Measurements from ENCODE around the gene RALGAPA1.
"Not testable (repeated sequence)": the region's sequence is repeated elsewhere in the genome, so short reads cannot be mapped to it uniquely, and the experiment has no call there.

The RALGAPA1 gene

DNA sequence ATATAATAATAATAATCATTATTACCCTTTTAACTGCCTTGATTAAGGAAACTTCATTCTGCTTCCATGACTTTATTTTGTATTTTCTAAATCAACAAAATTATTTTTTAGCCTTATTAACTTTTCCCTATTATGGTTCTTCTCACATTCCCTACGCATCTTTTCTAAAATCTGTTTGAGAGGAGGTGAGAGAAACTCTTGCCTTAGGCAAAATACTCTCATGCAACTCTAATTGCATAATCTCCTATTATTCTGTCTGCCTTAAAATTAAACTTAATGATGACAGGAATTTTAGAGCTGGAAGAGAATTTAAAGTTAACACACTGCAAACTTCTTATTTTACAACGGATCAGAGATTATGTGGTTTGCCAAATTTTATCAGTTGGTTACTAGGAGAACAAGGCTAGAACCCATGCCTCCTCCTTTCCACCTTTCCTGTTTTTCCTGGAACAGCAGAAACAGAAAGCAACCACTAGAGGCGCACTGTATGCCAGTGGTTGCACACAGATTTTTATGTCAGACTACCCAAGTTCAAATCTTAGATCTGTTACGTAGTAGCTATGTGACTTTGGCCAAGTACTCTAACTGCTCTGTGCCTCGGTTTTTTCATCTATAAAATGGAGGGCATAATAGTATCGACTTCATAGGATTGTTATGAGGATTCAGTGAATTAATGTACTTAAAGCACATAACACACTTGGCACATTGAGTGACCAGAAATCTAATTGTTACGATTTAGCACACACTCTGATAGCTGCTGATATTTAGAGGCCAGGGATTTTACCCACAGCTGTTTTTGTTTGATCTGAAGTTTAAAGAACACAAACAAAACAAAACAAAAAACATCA, 12.7 kb upstream of the RALGAPA1 start:
- peak; percentile 16 to 30 for DNase-seq

DNA sequence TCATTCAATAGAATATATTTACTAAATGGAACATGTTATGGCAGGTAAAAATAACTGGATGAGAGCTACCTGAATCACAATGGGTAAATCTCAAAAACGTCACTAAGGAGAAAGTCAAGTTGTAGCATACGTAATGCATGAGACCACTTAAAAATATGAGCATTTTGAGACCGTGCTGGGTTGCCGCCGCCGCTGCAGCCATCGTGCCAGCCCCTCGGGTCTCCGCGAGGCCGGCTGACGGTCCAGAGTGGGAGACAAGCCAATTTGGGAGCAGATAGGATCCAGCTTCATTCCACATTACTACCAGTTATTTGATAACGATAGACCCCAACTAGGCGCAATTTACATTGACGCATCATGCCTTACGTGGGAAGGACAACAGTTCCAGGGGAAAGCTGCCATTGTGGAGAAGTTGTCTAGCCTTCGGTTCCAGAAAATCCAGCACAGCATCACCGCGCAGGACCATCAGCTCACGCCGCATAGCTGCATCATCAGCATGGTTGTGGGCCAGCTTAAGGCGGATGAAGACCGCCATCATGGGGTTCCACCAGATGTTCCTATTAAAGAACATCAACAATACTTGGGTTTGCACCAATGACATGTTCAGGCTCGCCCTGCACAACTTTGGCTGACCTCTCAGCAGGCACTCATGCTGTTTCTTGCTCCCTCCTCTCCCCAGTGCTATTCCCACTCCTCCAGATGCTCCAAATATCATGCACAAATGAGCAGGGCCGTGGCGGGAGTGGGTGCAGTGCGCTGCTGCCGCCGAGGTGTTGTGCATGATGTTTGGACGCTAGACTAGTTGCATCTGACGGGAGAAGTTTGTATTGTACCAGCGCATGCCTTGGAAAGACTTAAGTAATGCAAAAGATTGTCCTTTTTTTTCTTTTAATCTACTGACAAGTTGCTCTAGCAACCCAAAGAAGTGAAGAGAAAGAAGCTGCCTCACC, 10.8 kb upstream of the RALGAPA1 start:
- no peak for DNase-seq

DNA sequence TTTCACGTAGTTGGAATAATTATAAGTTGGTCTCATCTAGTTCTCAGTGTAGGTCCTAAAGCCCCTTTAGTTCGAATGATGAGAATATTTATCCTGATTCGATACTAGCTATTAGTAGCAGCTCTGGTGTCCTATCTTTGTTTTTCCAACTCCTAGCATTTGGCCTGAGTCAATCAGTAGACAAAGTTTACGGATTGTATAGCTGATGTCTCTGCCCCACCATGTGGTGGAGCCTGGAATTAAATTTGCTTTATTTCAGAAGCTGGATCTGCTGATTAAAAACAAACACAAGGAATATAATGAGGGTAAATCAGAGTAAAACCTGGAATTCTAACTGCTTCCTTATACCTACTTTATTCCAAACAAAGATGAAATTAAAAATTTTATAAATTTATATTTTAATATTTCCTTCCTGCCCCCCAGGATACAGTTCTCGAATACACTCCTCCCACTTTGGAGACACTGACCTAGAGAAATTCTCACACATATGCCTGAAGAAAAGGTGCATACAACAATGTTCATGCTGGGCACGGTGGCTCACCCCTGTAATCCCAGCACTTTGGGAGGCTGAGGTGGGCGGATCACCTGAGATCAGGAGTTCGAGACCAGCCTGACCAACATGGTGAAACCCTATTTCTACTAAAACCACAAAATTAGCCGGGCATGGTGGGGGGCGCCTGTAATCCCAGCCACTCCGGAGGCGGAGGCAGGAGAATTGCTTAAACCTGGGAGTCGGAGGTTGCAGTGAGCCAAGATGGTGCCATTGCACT, 9.4 kb upstream of the RALGAPA1 start:
- DNase-seq, result peak; percentile 15 to 33

DNA sequence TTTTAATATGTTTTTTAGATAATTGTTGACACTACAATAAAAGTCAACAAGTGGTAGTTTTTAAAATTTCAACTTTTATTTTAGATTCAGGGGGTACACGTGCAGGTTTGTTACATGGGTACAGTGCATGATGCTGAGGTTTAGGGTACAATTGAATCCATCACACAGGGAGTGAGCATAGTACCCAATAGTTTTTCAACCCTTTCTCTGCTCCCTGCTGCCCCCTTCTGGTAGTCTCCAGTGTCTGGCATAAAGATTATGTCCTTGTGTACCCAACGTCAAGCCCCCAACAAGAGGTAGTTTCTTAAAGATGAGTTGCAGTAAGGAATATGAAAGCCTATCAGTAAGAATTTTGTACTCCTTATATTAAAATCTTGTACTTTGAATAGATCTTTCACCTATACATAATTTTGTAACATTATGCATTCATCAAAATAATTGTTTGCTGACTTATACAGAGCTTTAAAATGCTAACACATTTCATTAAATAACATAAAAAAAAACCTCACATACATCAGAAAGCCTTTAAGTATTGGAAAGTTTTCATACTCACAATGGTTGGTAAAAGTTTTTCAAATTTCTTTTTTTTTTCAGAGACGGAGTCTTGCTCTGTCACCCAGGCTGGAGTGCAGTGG, 5.4 kb upstream of the RALGAPA1 start:
- DNase-seq, result peak; percentile 62 to 67

DNA sequence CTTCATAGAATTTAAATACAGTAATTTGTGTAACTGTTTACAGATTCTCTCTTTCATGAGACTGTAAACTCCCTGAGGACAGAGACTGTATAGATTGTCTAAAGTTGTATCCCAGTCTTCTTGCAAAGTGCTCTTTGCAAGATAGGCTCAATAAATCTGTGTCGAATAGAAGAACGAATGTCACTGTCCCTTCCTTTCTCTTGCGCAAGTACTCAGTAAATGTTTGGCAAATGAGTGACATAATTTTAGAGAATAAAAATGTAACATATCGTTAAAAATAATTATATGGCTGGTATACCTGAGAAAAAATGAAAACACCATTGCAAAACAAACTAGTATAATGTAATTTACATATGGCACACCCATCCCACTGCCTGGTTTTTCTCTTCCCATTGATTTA, 1.9 kb upstream of the RALGAPA1 start:
- DNase-seq, result no peak

DNA sequence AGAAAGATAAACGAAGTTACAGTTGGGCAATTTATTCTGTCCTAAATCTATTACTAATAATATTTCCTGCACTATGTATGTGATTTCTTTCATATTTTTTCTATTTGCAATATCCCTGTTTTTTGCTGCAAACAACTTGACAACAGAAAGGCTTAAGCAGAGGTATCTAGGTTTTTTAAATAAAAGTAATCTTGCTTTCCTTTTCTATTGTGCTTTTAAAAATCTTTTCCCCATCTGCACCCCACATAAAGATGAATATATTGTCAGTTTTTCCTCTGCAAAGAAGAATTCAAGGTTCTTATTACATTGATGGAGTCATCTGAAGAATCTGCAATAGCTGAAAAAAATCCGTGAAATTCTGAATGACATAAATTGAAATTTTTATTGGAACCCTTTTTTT, 502 bp upstream of the RALGAPA1 start:
- no peak for DNase-seq

DNA sequence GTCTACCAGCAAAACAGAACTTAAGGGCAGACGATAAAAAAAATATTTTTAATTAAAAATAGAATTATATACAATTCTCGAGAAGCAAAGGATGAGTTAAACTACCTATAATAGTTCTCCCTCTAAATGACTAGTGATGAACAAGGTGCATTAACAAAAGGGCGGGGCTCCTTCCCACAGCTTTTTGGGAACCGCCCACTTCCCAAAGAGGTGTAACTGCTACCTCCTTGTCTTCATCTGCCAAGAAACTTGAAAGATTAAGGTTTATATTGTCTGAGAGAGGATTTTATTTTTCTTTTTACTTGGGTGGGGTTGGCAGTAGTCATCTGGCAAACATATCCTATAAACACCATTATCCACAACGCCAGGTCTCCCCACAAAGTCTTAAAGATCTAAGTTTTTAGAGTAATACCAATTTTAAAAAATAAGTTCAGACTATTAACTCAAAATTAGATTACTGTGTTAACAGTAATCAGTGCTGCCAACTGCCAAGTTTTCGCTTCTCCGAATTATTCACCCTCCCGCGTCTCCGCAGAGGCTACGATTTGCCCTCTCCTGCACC, 938 bp downstream of the RALGAPA1 start:
- peak in 1 of 2 experiments; percentile 33 for DNase-seq

DNA sequence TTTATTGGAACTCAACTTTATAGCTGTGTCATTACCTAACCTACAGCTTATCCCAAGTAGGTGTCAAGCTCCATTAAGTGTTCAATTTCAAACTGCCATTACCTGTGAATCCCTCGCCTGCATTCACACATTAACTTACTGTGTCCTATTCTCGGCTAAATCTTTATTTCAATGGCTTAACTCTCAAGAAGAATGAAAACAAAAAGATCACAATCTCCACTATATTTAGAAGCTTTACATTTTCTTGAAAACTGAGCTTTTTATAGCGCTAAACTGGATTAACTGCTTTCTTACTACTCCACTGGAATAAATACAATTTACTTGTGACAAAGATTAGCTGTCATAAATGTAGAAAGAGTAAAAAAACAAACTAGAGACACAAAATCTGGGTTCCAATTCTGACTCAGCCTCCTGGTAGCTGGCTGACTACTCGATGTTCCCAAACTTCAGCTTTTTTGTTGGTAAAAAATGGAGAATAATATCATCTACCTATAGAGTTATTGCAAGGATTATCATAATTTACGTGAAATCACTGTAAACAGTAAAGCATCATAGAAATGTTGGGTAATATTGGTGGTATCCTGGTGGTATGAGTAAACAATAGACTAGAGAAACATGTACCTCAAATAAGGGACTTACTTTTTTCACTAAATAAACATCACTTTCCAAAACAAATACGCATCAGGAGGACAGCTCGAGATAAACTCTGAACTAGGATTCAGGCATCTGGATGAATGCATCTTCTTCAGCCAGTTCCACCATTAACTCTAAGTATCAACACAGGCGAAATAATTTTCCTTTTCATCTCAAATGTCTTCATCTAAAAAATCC, 1.7 kb downstream of the RALGAPA1 start:
- no peak for DNase-seq

DNA sequence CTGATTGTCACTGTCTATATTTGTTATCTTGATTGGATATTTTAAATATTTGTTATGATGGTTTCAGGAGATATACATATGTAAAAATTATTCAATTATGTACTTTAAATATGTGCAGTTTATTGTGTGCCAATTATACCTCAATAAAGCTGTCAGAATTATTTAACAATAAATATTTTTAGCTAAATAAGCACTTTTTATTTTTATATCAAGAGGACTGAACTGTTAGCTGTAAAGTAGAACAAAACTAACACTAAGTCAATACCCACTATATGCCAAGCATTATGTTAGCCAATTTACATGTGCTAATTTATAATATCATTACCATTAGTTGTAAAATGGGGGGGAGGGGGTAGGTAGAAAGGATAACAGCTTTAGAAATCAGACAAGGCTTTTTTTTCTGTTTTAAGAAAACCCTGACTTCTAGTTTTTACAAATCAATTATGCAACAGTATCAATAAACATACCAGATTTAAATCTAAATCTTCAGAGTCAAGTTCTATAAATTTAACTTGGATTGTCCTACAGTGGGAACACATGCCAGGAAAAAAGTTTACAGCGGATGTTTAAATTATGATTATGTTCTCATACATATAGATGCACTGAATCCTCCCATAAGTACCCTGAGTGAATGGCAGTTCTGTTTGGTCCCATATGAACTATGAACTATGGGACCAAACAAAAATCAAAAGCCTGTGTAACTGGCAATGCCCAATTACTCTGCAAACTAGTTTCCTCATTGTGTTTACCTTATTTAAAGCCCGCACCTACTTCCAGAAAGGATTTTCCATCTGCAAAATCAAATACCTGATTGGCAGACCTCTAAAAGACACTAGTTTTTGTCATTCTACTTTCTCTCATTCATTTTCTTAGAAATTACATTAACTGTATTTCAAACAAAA, 2.8 kb downstream of the RALGAPA1 start:
- no peak for DNase-seq

DNA sequence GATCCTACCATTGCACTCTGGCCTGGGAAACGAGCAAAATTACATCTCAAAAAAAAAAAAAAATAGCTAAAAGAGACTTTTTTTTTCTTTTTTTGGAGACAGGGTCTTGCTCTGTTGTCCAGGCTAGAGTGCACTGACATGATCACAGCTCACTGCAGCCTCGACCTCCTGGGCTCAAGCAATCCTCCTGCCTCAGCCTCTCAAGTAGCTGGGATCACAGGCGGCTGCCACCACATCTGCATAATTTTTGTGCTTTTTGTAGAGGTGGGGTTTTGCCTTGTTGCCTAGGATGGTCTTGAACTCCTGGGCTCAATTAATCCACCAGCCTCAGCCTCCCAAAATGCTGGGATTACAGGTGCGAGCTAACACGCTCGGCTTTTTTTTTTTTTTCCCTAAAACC, 11.3 kb downstream of the RALGAPA1 start:
- DNase-seq, result no peak

DNA sequence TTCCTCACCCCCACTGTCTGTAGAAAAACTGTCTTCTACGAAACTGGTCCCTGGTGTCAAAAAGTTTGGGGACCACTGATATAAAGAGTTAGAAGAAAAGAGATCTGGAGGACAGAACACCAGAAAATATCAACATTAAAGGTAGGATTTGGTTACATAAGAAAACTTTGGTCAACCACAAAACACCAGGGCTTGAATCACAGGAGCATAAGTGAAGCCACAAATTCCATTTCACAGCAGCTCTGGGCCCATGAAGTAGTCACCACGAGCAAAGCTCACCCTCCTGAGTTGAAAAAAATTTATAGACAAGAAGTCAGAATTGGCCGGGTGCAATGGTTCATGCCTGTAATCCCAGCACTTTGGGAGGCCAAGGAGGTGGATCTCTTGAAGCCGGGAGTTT, 19.4 kb downstream of the RALGAPA1 start:
- DNase-seq, result no peak

DNA sequence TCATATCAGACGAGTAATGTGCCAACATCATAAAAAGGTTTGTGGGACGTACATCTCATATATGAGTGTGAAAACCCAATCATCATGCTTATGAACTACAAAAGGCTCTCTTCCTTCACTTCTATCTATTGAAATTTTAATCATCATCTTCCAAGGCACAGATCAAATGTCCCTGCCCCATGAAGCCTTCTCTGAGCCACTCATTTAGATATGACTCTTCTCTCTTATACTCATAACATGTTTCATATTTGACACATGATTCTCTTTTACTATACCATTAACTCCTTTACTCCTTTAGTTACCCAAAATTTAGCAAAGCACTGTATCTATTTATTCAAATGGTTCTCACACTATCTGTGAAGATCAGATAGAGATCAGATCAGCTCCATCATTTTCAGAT, 22.2 kb downstream of the RALGAPA1 start:
- no peak for DNase-seq

DNA sequence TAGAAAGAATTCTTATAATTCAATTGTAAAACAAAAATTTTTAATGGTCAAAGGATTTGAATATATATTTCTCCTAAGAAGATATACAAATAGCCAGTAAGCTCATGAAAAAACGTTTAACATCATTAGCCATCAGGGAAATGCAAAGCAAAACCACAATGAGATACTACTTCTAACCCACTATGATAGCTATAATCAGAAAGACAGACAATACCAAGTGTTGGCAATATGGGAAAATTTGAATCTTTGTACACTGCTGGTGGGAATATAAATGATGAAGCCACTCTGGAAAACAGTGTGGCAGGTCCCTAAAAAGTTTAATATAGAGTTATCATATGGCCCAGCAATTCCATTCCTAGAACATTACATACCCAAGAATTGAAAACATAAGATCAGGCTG, 25.4 kb downstream of the RALGAPA1 start:
- DNase-seq, result no peak

DNA sequence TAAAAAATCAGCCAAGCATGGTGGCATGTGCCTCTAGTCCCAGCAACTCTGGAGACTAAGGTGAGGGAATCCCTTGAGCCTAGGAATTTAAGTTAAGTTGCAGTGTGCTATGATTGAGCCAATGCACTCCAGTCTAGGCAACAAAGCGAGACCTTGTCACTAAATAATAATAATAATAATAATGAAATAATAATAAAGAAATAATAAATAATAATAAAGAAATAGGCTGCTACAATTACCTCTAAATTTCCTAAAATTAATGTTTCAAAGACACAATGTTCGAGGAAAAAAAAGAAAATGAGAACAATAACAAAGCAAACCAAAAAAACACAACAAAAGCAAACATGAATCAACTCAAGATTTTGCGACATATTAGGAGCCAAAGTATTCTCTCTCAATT, 29.7 kb downstream of the RALGAPA1 start:
- DNase-seq, result no peak

DNA sequence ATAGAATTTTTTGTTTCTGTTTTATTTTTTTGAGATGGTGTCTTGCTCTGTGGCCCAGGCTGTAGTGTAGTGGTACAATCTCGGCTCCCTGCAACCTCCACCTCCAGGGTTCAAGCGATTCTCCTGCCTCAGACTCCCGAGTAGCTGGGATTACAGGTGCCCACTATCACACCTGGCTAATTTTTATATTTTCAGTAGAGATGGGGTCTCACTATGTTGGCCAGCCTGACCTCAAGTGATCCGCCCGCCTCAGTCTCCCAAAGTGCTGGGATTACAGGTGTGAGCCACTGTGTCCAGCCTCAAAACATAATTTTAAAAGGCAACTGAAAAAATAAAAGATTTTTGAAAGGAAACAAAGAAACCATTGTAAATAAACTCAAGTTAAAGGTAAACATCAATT, 31.5 kb downstream of the RALGAPA1 start:
- not testable (repeated sequence) for DNase-seq

DNA sequence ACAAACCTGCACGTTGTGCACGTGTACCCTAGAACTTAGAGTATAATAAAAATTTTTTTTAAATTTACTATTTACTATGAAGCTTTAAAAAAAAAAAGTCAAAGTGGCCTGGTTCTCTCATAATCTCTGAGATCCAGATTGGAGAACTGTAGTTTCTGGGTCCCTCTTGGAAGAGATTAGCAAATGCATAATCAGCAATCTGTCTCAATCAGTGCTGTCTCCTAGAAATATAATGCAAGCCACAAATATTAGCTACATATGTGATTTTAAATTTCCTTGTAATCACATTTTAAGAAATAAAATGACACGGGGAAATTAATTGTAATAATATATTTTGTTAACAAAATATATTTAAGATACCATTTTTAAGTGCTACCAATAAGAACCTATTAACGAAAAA, 32.3 kb downstream of the RALGAPA1 start:
- DNase-seq, result no peak

DNA sequence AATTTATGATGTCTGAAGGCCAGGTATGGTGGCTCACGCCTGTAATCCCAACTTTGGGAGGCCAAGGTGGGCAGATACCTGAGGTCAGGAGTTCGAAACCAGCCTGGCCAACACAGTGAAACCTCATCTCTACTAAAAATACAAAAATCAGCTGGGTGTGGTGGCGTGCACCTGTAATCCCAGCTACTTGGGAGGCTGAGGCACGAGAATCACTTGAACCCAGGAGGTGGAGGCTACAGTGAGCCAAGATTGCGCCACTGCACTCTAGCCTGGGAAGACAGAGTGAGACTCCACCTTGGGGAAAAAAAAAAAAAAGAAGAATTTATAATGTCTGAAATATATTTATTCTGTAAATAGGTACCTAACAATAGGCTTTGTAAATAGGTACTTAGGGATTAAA, 33.0 kb downstream of the RALGAPA1 start:
- DNase-seq, result not testable (repeated sequence)

DNA sequence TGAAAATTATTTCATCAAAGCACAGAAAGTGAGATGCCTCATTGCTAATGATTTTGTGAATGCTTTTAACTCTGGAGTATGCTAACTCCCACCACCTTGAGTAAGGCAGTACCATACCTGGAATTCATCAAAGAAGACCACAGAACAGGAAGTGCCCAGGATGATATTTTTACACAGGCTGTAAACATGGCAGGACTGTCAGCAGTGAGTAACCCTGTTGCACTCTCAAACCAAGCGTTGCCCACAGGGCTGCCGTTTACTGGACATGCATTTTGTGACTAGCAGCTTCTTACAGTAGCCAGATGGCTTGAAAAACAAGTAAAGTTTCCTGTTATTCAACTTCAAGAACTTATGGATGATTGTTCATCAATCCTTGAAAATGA, 42.4 kb downstream of the RALGAPA1 start:
- no peak for DNase-seq

DNA sequence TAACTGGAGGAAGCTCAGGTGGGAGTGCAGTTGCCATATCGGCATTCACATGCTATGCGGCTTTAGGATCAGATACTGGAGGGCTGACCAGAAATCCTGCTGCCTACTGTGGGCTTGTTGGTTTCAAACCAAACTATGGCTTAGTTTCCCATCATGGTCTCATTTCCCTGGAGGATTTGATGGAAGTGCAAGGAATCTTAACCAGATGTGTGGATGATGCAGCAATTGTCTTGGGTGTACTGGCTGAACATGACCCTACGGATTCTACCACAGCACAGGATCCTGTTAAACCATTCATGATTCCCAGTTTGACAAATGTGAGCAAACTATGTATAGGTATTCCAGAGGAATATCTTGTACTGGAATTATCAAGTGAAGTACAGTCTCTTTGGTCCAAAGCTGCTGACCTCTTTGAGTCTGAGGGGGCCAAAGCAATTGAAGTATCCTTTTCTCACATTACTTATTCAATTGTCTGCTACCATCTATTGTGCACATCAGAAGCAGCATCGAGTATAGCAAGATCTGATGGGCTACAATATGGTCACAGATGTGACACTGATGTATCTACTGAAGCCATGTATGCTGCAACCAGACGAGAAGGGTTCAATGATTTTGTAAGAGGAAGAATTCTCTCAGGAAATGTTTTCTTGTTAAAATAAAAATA, 42.9 kb downstream of the RALGAPA1 start:
- no peak for DNase-seq

DNA sequence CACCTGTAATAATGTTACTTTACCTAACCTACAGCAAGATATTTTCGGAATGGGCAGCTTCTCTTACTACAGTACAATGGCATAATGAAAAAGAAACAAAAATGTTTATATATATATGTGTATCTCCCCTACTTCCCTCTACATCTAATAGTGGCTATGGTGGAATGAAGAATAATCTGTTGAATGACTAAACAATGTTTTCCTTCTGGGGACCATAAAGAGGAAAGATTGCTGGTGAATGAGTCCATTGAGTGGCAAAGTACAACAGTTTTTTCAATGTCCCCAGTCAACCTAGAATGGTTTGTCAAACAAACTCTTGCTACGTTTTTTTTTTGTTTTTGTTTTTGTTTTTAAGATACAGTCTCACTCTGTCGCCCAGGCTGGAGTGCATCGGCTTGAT, 47.2 kb downstream of the RALGAPA1 start:
- DNase-seq, result no peak

Measured in NCI-H2081 (cell line).